ENCODE measurements around the gene TSC22D3.

TSC22D3 gene

DNA sequence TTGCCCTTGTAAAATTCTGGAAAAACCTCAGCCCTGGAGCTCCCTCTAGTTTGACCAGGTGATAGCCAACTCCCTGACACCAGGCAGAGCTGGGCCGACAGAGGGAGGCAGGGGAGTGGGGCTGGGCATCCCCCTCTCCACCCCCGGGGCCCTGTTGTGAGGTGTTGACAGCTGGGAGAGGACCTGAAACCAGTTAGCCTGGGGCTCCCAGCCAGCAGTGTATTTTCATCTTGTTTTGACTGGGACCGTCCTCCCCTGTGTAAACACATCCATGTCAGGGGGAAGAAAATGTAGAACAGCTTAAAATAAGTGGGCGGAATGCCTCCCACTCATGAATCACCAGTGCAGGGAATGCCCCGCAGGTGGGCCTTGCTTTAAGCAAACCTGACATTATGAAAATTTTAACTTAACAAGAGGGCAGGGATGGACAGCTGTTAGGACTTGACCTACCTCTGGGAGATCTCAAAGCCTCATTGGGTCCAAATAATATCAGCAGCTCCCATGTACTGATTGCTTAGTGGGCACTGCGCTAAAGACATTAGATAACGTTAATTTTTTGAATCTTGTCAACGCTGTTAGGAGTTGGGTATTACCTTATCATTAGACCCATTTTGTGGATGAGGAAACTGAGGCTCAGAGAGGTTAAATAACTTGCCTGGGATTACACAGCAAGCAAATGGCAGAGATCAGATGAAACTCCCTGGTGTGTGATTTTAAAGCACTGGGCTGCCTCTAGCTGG is 45.9 kb downstream of the TSC22D3 start:
- DNase-seq, result no peak

DNA sequence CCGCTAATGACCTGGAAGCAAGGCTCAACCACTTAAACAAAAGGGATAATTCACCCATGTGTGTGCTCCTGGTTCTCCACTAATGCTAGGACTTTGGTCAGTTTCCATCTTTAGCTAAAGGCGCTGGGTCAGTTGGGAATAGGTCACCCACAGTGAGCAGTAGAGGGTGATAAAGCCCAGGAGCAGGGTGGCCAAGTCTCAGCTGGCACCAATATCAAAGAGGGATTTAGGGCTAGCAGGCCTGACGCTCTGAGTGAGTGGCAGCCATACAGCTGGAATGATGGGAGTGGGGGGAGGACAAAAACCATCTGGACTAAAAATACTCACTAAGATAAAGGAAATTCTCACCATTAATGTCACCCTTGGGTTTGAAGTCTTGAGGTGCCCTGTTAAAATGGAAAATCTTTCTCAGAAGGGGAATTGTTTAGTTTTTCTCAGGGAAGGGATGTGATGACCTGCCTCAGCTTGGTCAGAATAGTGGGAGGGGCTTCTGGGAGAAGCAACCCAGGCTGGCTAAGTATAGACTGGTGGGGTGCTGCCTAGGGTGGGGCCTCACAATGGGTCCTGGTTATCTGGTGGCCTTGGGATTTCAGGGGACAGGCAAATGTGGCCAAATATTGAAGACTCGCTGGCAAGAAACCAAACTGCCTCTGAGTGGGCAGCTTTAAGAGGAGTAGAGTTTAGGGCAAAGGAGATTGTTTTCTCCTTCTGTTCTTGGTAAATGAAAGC is 47.1 kb downstream of the TSC22D3 start:
- DNase-seq, result no peak

GRCh38 chrX:107726816-107727534 is 48.6 kb downstream of the TSC22D3 start:
- DNase-seq, result no peak

DNA sequence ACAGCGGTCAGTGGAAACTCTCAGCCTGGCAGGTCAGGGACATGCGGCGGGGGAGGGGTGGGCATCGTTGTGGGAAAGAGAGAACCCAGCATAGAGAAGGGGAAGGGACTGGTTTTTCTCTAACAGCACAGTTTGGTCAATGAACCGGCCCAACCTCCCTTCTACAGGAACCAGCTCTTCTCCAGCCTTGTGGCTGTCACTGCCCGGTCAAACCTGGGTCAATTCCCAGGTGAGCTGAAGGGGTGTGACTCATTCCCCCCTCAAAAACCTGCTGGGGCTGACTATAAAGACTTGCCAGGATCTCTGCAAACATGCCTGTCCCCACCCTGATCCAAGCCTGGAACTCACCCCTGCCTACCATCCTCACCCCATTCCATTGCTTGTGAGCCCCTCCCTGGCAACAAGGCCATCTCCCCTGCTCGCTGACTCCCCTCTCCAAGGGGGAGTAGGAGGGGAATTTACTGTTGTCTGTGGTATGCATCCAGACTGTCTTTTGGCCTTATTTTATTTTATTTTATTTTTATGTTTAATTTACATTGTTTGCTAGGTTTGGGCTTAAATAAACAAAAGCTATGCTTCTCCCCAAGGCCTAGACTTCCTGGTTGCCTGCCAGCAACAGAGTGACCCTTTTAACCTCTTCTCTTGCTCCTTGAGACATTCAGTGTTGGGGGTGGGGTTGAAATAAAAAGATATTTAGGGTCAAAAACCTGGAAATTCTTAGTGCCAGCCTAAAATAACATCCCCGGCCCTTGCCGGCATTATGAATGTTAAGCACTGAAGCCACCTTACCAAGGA is 49.6 kb downstream of the TSC22D3 start:
- DNase-seq, result no peak

GRCh38 chrX:107724653-107725052 is 50.9 kb downstream of the TSC22D3 start:
- no peak for DNase-seq

DNA sequence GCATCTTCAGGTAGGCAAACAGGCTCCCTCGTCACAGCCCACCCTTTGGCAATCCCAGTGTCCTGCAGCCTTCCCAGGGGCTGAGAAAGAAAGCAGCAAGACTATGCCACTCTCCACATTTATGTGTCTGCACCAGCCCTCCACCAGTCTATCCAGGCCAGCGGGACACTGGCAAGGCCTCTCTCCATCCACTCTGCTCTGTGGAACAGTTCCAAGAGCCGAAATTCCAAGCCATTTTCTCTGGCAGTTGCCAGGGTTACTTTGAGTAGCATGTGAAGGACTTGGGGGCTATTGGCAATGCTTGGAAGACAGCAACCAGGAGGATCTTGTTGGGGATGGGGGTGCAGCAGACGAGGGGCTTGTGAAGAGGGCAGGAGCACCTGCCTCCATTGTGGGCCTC is 52.1 kb downstream of the TSC22D3 start:
- DNase-seq, result no peak

GRCh38 chrX:107721966-107722707 is 53.5 kb downstream of the TSC22D3 start:
- DNase-seq, result no peak

GRCh38 chrX:107721318-107721717 is 54.3 kb downstream of the TSC22D3 start:
- peak in 1 of 2 experiments; percentile 15 for DNase-seq

DNA sequence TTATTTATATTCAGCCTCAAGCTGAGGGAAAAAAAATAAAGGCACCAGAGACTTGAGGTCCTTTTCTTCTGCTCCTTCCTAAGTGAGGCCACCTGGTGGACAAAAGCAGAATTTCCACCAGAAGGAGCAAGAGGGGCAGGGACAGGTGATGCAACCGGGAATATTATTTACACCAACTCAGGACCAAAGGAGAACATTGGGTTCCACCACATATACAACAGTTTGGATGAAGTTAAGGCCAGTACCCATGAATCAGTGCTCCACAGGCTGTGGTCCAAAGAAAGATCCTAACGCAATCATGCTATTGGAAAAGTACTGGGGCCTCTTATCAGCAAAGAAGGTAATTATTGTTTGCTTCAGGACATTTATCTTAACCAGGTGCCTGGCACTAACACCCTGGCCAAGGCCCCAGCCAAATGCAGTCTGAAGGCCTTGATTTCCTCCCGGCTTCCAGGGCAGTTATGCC is 57.4 kb downstream of the TSC22D3 start:
- peak; percentile 54 for DNase-seq

GRCh38 chrX:107716816-107717700 is 58.5 kb downstream of the TSC22D3 start:
- DNase-seq, result peak; percentile 57 to 66

- DNase-seq, result no peak
Measured at GRCh38 chrX:107716118-107716684, 59.4 kb downstream of the TSC22D3 start.

DNA sequence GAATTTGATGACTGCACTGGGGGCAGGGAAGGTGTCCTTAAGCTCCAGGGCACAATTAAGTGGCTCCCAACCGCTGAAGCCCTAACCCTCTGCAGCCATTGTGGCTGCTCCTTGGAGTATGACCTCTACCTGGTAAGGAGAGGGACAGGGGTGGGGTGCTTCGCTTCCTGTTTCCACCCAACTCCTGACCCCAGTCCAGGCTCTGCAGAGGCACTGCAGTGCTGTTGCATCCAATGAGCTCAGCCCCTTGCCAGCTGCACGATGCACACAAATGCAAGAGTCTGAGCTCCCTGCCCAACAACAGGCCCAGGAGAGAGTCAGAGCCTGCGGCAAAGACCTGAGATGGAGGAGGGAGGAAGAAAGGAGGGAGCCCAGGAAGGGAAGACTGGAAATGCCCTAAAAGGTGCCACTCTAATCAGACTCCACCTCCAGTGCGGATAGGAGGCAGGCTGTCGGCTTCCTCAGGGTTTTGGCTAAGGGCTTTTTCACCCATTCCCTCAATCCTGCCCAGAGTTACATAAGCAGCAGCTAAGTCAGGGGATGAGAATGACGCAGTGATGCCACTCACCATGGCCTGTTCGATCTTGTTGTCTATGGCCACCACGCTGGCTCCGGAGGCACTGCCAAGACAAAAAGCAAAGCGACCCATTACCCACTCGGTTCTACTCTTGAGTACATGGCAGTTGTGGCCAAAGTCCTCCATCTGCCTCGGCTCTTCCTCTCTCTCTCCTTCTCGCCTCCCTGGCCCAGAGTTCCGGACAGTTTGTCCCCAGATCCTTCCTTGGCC is 60.1 kb downstream of the TSC22D3 start:
- no peak for DNase-seq

DNA sequence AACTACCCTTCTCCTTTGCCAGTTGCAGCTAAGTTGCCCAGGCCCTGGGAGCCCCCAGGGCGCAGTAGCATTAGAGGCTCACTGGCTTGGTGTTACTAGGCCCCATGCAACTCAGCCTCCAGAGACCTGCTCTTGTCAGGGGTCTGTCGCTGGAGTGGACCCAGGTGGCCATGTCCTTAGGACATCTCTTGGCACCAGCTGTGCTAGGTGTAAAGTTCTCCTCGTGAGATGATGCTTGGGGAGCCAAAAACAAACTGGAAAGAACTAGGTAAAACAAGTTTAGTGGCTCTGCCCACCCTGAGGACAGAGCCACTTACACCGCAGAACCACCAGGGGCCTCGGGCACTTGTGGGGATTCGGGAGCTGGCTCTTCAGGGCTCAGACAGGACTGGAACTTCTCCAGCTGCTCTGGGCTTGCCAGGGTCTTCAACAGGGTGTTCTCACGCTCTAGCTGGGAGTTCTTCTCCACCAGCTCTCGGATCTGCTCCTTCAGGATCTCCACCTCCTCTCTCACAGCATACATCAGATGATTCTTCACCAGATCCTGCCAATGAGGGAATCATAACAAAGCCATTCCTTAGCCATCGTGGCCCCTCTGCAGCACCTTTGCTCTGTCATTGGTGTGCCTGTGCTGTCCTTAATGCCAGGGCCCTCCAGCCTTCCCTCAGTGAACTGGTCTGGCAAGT is 61.2 kb downstream of the TSC22D3 start:
- DNase-seq, result no peak

DNA sequence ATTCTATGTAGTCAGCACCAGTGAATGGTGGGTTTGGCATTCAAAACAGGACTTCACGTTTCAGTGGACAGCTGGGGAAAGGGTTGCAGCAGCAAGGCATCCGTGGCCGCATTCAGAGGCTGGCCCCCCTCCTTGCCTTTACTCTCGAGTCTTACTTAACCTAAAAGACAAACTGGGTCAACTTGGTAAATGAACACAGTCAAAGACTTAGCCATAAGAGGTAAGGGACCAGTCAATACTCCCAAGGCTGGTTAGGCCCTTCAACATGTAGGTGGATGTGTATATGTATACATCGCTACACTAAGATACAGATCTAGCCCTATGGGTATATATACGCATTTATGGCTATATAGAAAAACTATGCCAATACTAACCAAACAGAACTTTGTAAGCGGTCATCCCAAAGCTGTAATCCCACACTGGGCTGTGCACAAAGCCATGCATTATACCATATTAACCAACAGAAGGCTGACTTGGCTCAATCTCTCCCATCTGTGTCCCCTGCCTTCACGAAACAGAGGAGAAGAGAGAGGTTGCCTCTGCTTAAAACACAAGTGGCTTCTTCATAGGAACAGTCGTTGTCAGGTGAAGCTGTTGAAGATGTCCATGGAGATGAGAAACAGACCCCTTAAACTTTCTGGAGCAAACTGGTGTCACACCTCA is 61.9 kb downstream of the TSC22D3 start:
- DNase-seq, result no peak

GRCh38 chrX:107713203-107713542 is 62.4 kb downstream of the TSC22D3 start:
- no peak for DNase-seq

GRCh38 chrX:107712231-107713202 is 63.1 kb downstream of the TSC22D3 start:
- DNase-seq, result no peak

GRCh38 chrX:107711521-107712181 is 63.9 kb downstream of the TSC22D3 start:
- no peak for DNase-seq
